Left lung (tissue), 10 donors: ENCODE measurements around the gene CBX6. TPM values are rescaled to one million over a fixed set of nuclear protein-coding genes. Genes with fewer than 3 reads are reported as not detected.

Source experiments
- ATAC-seq: fragments of 200-7000 bp; cut with Tn5 transposase; one replicate; pipeline ENCODE4 v1.9.1; 2020; ENCODE audit warnings: moderate library complexity
- DNase-seq, 4 donors: peaks; one replicate each; pipeline ENCODE4 v3.0.0-alpha.2; 2013 to 2020
- H3K27ac ChIP-seq, 2 donors: fragments of 200-600 bp; sonication (generic) in 1 of 2; one replicate each; pipeline versions ENCODE4 v1.5.0 to v1.8.0; 2020 to 2021
- H3K27me3 ChIP-seq, 2 donors: fragments of 200-600 bp; sonication (generic) in 1 of 2; one replicate each; pipeline versions ENCODE4 v1.5.0 to v1.8.0; 2020 to 2021
- H3K36me3 ChIP-seq, 2 donors: fragments of 200-600 bp; sonication (generic) in 1 of 2; one replicate each; pipeline versions ENCODE4 v1.5.0 to v1.8.0; 2020 to 2021
- H3K4me1 ChIP-seq, 2 donors: fragments of 200-600 bp; one replicate each; pipeline ENCODE4 v1.8.0; 2021
- H3K4me3 ChIP-seq, 2 donors: fragments of 200-600 bp; sonication (generic) in 1 of 2; one replicate each; pipeline versions ENCODE4 v1.5.0 to v1.8.0; 2020 to 2021; ENCODE audit warnings: mild to moderate bottlenecking in 1 of 2
- H3K9me3 ChIP-seq, 2 donors: fragments of 200-600 bp; sonication (generic) in 1 of 2; one replicate each; pipeline versions ENCODE4 v1.5.0 to v1.8.0; 2020 to 2021
- intact Hi-C, 2 donors: fragments of 100-400 bp; cut with DNase I; formaldehyde crosslinking; loops; one replicate each; pipeline versions ENCODE4 v1.11.2 to v1.14.2; 2022
- polyA plus RNA-seq, 6 donors: library from polyadenylated mRNA; unstranded; fragments of 120-200 nt; gene quantifications; one replicate each; pipeline ENCODE4 v1.2.1, GENCODE V29; 2013; ENCODE audit not compliant: insufficient read length in 6 of 6
- total RNA-seq, 2 donors: library from RNA; stranded (reverse); fragmentation: NEBNext Ultra II Directional; extraction: Animal tissue kit (Norgen Biotek cat#: 25700); gene quantifications; one replicate each; pipeline ENCODE4 v1.2.1, GENCODE V29; 2021
- TF ChIP-seq, protein P1 (sequence below), 2 donors: fragments of 200-600 bp; sonication (generic) in 1 of 2; IDR thresholded peaks; one replicate each; pipeline versions ENCODE4 v1.5.0 to v1.8.0; 2021; ENCODE audit warnings: antibody characterized with exemption in 2 of 2
- donor health status: DM: no; HTN: yes; CAD: no.
- donor health status: DM: no; HTN: no; CAD: no.

Gene CBX6
- total and polyA plus RNA-seq, 8 donors: 22.0 to 80.0 (median 43.6) TPM

DNA sequence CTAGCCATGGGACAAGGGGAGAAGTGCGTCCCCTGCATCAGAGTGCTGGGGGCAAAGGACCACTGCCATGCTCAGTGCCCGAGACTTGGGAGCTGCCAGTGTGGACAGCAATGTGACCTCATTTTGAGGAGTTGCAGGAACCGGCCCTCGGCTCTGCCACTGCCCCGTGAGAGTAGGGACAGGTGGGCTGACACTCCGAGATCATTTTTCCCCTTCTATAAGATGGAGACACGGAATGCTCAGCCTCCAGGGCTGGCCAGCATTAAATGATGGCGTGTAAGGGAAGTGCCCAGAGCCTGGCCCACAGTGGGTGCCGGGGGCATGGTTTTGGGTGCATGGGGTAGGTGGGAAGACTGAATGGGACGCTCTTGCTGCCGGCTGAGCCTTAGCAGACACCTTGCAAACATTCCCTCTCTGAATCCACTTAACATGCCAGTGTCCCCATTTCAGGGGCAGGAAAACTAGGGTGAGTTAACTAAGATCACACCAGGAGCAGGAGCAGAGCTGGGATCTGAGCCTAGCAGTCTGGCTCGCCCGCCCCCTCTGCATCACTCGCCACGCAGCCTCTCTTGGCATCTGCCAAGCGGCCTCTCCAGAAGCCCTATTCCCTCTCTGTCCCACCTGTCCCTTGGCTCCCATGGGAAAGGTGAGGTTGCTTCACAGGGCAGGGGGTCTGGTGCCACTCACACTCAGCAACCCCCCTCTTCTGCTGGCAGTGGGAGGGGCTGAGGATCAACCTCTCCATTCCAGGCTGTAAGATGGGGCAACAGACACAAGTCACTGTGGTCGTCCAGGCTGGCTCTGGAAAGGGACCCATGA lies 41.8 kb downstream of the CBX6 start:
- Histone ChIP-seq H3K27ac (no peak overlapping the region), H3K36me3 (no peaks in the 10 kb centered on the region), H3K4me1 (peaks cover 0 to 5% of the 10 kb centered on the region in 2 donors), H3K9me3 (no peaks in the 10 kb centered on the region), H3K4me3 (no peak overlapping the region), H3K27me3 (peaks cover 0 to 4% of the 10 kb centered on the region in 2 donors)
- no peak for ATAC-seq
- TF ChIP-seq, protein P1, sequence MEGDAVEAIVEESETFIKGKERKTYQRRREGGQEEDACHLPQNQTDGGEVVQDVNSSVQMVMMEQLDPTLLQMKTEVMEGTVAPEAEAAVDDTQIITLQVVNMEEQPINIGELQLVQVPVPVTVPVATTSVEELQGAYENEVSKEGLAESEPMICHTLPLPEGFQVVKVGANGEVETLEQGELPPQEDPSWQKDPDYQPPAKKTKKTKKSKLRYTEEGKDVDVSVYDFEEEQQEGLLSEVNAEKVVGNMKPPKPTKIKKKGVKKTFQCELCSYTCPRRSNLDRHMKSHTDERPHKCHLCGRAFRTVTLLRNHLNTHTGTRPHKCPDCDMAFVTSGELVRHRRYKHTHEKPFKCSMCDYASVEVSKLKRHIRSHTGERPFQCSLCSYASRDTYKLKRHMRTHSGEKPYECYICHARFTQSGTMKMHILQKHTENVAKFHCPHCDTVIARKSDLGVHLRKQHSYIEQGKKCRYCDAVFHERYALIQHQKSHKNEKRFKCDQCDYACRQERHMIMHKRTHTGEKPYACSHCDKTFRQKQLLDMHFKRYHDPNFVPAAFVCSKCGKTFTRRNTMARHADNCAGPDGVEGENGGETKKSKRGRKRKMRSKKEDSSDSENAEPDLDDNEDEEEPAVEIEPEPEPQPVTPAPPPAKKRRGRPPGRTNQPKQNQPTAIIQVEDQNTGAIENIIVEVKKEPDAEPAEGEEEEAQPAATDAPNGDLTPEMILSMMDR (IDR thresholded peaks at IDR 0.05): no peak
- DNase-seq: no peak
- intact Hi-C loops: no loop called here

DNA sequence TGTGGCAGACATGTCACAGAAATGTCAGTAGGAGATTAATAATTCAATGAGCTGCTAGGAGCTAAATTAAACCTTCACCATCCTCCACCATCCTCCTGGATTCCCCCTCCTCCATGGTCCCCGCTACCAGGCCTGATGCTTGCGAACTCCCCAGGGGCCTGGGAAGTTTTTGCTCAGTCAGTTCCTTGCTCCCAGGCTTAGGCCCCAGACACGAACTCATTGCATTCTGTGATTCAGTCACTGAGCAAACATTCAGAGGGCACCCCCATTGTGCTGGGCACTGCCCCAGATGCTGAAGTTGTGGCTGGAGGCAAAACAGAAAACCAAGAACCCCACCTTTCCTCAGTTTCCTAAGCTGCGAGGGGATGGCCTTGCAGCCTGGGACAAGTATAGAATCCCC lies 42.5 kb downstream of the CBX6 start:
- no peaks in the 10 kb centered on the region for H3K36me3 ChIP-seq
- peaks cover 0 to 5% of the 10 kb centered on the region in 2 donors for H3K4me1 ChIP-seq
- no peaks in the 10 kb centered on the region for H3K27me3 ChIP-seq
- H3K9me3 ChIP-seq: no peaks in the 10 kb centered on the region
- intact Hi-C loops: no loop called here
- TF ChIP-seq, protein P1 (IDR thresholded peaks at IDR 0.05): no peak
- DNase-seq (no peak), ATAC-seq (no peak)
- no peak overlapping the region for H3K4me3 ChIP-seq
- no peak overlapping the region for H3K27ac ChIP-seq

DNA sequence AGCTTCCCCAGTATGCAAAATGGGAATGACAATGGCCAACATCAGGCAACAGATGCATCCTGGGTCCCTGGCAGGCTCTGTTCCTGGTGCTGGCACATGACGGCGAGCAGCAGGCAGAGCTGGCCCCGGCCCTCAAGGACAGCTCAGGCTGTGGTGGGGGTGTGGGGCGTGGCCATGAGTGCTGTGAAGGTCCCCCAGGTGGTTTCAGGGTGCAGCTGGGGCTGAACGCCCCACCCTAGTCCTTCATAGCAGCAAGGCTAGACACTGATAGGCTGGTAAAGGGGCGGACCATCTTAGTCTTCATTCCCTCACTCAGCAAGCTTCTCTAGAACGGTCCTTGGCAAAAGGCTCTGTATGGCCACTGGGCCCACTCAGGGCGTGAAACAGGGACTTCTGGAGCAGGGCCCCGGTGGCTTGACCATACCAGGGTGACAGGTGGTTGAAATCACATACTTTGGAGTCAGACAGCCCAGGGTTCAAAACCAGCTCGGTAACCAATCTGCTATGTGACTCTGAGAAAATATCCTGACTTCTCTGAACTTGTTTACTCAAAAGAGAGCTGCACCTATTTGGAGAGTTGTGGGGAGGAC lies 43.3 kb downstream of the CBX6 start:
- TF ChIP-seq, protein P1 (IDR thresholded peaks at IDR 0.05): no peak
- no peak overlapping the region for H3K4me3 ChIP-seq
- peaks cover 0 to 5% of the 10 kb centered on the region in 2 donors for H3K4me1 ChIP-seq
- H3K27me3 ChIP-seq: no peaks in the 10 kb centered on the region
- H3K27ac ChIP-seq: no peak overlapping the region
- no peaks in the 10 kb centered on the region for H3K36me3 ChIP-seq
- H3K9me3 ChIP-seq: no peaks in the 10 kb centered on the region
- ATAC-seq: no peak
- intact Hi-C loops: no loop called here
- no peak for DNase-seq

DNA sequence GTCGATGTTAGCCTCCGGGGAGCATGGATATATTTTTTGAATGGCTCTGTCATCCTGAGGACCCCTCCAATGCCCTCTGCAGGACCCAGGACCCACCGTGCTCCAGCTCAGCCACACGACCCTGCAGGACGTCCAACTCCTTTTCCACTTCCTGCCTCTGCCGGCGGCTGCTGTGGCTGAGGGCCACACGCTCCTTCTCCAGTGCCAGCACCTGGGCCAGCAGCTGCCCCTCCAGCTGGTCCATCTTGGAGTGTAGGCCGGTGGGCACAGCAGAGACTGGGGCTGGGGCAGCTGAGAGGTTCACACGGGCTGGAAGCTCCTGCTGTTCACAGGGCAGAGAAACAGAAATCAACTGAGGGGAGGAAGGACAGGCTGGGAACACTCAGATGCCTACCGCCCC lies 43.8 kb downstream of the CBX6 start:
- ATAC-seq (no peak), DNase-seq (no peak)
- Histone ChIP-seq H3K27ac (no peak overlapping the region), H3K36me3 (no peaks in the 10 kb centered on the region), H3K4me3 (no peak overlapping the region), H3K9me3 (no peaks in the 10 kb centered on the region), H3K27me3 (no peaks in the 10 kb centered on the region), H3K4me1 (peaks cover 0 to 5% of the 10 kb centered on the region in 2 donors)
- TF ChIP-seq, protein P1 (IDR thresholded peaks at IDR 0.05): no peak
- intact Hi-C loops: no loop called here

DNA sequence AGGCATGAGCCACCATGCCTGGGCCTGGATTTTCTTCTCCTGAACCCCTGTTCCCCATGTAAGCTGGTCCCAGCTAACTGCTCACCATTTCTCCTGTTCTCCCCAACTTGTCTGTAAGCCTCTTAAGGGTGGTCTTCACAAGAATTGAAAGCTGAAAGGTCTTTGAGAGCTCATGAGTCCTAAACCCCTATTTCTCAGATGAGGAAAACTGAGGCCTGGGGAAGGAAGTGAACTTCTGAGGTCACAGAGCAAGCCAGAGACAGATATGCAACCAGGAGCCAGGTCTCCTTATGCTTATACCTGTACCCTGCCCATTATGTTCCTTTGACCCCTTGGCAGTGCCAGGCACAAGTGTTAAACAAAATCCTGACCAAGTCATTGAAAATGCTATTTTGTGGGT lies 44.5 kb downstream of the CBX6 start:
- H3K4me3 ChIP-seq: no peak overlapping the region
- H3K27me3 ChIP-seq: no peaks in the 10 kb centered on the region
- ATAC-seq (no peak), DNase-seq (no peak)
- TF ChIP-seq, protein P1 (IDR thresholded peaks at IDR 0.05): no peak
- H3K9me3 ChIP-seq: no peaks in the 10 kb centered on the region
- no peaks in the 10 kb centered on the region for H3K36me3 ChIP-seq
- H3K4me1 ChIP-seq: peaks cover 0 to 5% of the 10 kb centered on the region in 2 donors
- intact Hi-C loops: no loop called here
- H3K27ac ChIP-seq: no peak overlapping the region
